Peyer's patch (tissue), 4 donors: ENCODE data around the gene TMEM38A. TPM values are rescaled to one million over a fixed set of nuclear protein-coding genes. Genes with fewer than 3 reads are reported as not detected.

ENCODE experiments used
- DNase-seq, 3 donors: peaks; one replicate each; pipeline ENCODE4 v3.0.0-alpha.2; 2017 to 2019
- H3K27ac ChIP-seq, 4 donors: fragments of 200-600 bp; sonication (generic); one replicate each; pipeline ENCODE4 v1.5.1; 2016 to 2019
- H3K27me3 ChIP-seq, 2 donors: fragments of 200-600 bp; sonication (generic); one replicate each; pipeline ENCODE4 v1.5.1; 2019
- H3K36me3 ChIP-seq, 3 donors: fragments of 200-600 bp; sonication (generic); one replicate each; pipeline ENCODE4 v1.5.1; 2016 to 2019
- H3K4me1 ChIP-seq, 4 donors: fragments of 200-600 bp; sonication (generic); one replicate each; pipeline ENCODE4 v1.5.1; 2016 to 2019
- H3K4me3 ChIP-seq, 4 donors: fragments of 200-600 bp; sonication (generic); 1 replicate in 3 of 4; 2 replicates in 1 of 4; pipeline ENCODE4 v1.5.1; 2016 to 2019; ENCODE audit warnings: mild to moderate bottlenecking in 1 of 4
- H3K9me3 ChIP-seq, 4 donors: fragments of 200-600 bp; sonication (generic); one replicate each; pipeline ENCODE4 v1.5.1; 2016 to 2019; ENCODE audit warnings: mild to moderate bottlenecking in 1 of 4
- CTCF ChIP-seq, 6 experiments: fragments of 450-650 bp in 4 of 6; fragments of 200-600 bp in 2 of 6; sonication (generic) in 1 of 6; IDR thresholded peaks; one replicate each; pipeline ENCODE4 v1.5.1; 2017 to 2019; ENCODE audit warnings: antibody characterized with exemption in 6 of 6, mild to moderate bottlenecking in 3 of 6, moderate library complexity in 1 of 6
- POLR2A ChIP-seq, 2 donors: fragments of 450-650 bp; IDR thresholded peaks; one replicate each; pipeline ENCODE4 v1.5.1; 2017; ENCODE audit warnings: antibody characterized with exemption in 2 of 2, mild to moderate bottlenecking in 2 of 2, moderate library complexity in 2 of 2
- total RNA-seq, 4 donors: library from RNA; depleted of rRNA; stranded (reverse); fragments of >200 nt; gene quantifications; one replicate each; pipeline ENCODE4 v1.1.0, GENCODE V29; 2016

The TMEM38A gene
- total RNA-seq, 4 donors from 2014 or later: 2.3 to 4.4 (median 2.9) TPM

DNA sequence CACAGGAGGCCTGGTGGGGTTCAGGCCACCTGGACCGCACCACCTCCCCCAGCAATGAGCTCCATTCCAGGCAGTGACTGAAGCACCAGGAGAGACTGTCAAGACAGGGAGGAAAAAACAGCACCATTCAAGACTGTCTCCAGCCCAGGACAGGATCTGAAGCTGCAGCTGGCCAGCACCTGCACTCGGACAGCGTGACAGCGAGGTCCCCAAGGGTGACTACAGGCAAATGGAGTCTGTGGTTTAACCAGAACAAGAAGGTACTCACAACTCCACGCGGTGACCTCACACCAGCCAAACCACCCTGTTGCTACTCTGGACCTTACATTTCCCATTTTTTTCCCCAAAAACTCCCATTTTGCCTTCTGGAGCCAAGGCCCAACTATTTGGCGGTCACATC, 42.7 kb upstream of the TMEM38A start:
- Histone ChIP-seq H3K4me1 (peaks cover 0 to 20% (median 8%) of the 10 kb centered on the region in 4 donors), H3K36me3 (no peaks in the 10 kb centered on the region), H3K27ac (no peak overlapping the region), H3K9me3 (no peaks in the 10 kb centered on the region), H3K4me3 (no peak overlapping the region), H3K27me3 (no peaks in the 10 kb centered on the region)
- DNase-seq: no peak
- TF ChIP-seq POLR2A (IDR thresholded peaks at IDR 0.05) (no peak), CTCF (IDR thresholded peaks at IDR 0.05) (no peak)

DNA sequence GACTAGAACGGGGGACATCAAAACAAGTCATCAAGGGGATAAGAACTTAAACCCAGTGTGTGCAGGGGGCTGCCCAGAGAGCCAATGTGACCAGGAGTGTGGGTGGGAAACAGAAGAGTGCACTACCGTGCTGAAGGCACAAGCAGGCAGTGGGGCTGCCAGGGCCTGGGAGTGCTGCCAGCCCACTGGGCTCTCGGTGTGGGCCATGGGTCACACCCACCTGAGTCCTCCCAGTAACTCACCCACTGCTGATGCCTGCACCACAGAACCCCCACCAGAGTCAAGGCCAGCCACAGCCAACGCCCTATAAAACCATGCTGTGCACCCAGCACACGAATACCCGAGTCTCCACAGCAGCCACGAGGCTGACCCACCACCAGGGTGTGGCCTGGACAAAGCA, 41.5 kb upstream of the TMEM38A start:
- no peaks in the 10 kb centered on the region for H3K27me3 ChIP-seq
- DNase-seq: no peak
- peaks cover 0 to 20% (median 8%) of the 10 kb centered on the region in 4 donors for H3K4me1 ChIP-seq
- no peak overlapping the region for H3K4me3 ChIP-seq
- H3K9me3 ChIP-seq: no peaks in the 10 kb centered on the region
- H3K27ac ChIP-seq: no peak overlapping the region
- TF ChIP-seq CTCF (IDR thresholded peaks at IDR 0.05): no peak
- no peak for TF ChIP-seq POLR2A (IDR thresholded peaks at IDR 0.05)
- H3K36me3 ChIP-seq: peaks cover 0 to 11% (median 0%) of the 10 kb centered on the region in 3 donors

GRCh38 chr19:16620018-16620417, 40.9 kb upstream of the TMEM38A start:
- DNase-seq: no peak
- peaks cover 0 to 20% (median 8%) of the 10 kb centered on the region in 4 donors for H3K4me1 ChIP-seq
- H3K4me3 ChIP-seq: no peak overlapping the region
- H3K27ac ChIP-seq: no peak overlapping the region
- H3K9me3 ChIP-seq: no peaks in the 10 kb centered on the region
- no peak for TF ChIP-seq CTCF (IDR thresholded peaks at IDR 0.05)
- no peak for TF ChIP-seq POLR2A (IDR thresholded peaks at IDR 0.05)
- peaks cover 0 to 15% (median 0%) of the 10 kb centered on the region in 3 donors for H3K36me3 ChIP-seq
- H3K27me3 ChIP-seq: no peaks in the 10 kb centered on the region

DNA sequence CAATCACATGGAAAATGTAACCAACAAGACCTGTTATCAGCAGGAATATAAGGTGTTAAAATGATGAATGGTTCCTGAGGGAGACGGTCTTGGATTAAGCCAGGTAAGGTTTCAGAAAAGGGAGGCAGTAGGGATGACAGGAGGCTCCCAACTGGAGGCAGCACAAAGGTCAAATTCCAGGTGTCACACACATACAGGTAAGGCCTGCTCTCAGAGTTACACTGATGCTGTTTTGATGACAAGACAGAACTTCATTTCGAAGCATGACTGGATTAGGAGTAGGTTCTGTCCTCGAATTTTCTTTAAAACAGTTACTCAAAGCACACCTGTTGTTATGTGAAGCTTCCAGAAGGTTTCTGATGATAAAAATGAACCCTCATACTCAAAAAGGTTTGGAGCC, 40.4 kb upstream of the TMEM38A start:
- no peaks in the 10 kb centered on the region for H3K9me3 ChIP-seq
- peaks cover 0 to 22% (median 5%) of the 10 kb centered on the region in 4 donors for H3K4me1 ChIP-seq

GRCh38 chr19:16621165-16621800, 39.7 kb upstream of the TMEM38A start:
- Histone ChIP-seq H3K4me1 (peaks cover 0 to 29% (median 5%) of the 10 kb centered on the region in 4 donors), H3K27me3 (no peaks in the 10 kb centered on the region), H3K9me3 (no peaks in the 10 kb centered on the region), H3K4me3 (no peak overlapping the region), H3K27ac (no peak overlapping the region), H3K36me3 (peaks cover 0 to 15% (median 0%) of the 10 kb centered on the region in 3 donors)
- TF ChIP-seq POLR2A (IDR thresholded peaks at IDR 0.05) (no peak), CTCF (IDR thresholded peaks at IDR 0.05) (no peak)
- DNase-seq: no peak

More for the DNA sequence above, 40.4 kb upstream of the TMEM38A start:
- no peaks in the 10 kb centered on the region for H3K27me3 ChIP-seq
- DNase-seq: no peak
- TF ChIP-seq CTCF (IDR thresholded peaks at IDR 0.05) (no peak), POLR2A (IDR thresholded peaks at IDR 0.05) (no peak)
- no peak overlapping the region for H3K27ac ChIP-seq
- H3K4me3 ChIP-seq: no peak overlapping the region
- peaks cover 0 to 15% (median 0%) of the 10 kb centered on the region in 3 donors for H3K36me3 ChIP-seq
